ENCODE results near the gene SCN4A. TPM values are rescaled to one million over a fixed set of nuclear protein-coding genes. Genes with fewer than 3 reads are reported as not detected.

SCN4A gene
- total RNA-seq, 1 experiment from 2014 or later = 0.03 TPM

DNA sequence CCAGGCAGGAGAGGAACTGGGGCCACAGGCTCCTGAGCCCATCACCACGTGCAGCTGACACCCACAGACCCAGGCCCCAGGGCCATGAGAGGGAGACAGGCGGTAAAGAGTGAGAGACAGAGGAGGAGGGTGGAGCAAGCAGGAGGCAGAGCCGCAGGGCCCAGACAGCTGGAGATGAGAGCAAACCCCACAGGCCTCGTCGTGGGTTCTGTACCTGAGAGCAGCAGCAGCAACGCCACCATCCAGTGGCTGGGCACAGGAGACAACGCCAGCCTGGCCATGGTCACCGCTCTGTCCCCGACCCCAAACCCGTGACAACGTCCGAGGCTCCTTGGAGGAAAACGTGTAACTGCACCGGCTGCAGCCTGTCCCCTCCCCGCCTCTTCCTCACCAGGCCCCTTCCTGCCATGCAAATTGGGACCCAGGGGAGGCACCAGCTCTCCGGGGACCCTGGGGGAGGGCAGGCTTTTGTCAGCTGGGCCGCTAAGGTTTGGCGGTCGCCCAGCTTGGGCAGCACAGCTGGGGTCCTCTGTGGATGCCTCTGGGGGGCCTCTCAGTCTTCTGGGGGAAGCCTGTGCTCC, 40.6 kb downstream of the SCN4A start, which contains the start of gene CD79B:
Gene CD79B, minus strand, starts transcription at position 351 of the 581 bp plus-strand sequence. Its CDS starts 70 bp downstream, at position 281.
- no TSS peak for BruUV-seq (replicated peaks)
- CTCF ChIA-PET = interaction anchor here (0.6 kb wide), 1 partner anchor 10 kb away, joined by 4 read pairs; no protein-coding TSS in a partner anchor
- ATAC-seq (no peak), DNase-seq (ENCODE audit: low read depth, low spot score) (no peak)
- Histone ChIP-seq H3K27me3 (ENCODE audit: control insufficient read depth, insufficient read depth, low read length) (no peaks in the 10 kb centered on the region), H3K27ac (ENCODE audit: low read length) (no peak within 1 kb of the TSS), H3K9me3 (ENCODE audit: control insufficient read depth, insufficient read depth, low read depth, low read length) (no peaks in the 10 kb centered on the region), H3K4me3 (ENCODE audit: low read depth in 2 of 2, low read length in 2 of 2) (no peak within 1 kb of the TSS), H3K36me3 (ENCODE audit: control insufficient read depth, insufficient read depth, low read length) (no peaks in the 10 kb centered on the region), H3K4me1 (ENCODE audit: control insufficient read depth, insufficient read depth, low read length) (no peaks in the 10 kb centered on the region)
- POLR2A ChIA-PET = no interaction called here
- intact Hi-C loops (cut with micrococcal nuclease; ENCODE audit: unreplicated experiment) = no loop called here
- in situ Hi-C loops (cut with HindIII; ENCODE audit: low pct_unique_long_range_greater_than_20kb, low sequenced_read_pairs) = no loop called here
- TF ChIP-seq, protein P1, sequence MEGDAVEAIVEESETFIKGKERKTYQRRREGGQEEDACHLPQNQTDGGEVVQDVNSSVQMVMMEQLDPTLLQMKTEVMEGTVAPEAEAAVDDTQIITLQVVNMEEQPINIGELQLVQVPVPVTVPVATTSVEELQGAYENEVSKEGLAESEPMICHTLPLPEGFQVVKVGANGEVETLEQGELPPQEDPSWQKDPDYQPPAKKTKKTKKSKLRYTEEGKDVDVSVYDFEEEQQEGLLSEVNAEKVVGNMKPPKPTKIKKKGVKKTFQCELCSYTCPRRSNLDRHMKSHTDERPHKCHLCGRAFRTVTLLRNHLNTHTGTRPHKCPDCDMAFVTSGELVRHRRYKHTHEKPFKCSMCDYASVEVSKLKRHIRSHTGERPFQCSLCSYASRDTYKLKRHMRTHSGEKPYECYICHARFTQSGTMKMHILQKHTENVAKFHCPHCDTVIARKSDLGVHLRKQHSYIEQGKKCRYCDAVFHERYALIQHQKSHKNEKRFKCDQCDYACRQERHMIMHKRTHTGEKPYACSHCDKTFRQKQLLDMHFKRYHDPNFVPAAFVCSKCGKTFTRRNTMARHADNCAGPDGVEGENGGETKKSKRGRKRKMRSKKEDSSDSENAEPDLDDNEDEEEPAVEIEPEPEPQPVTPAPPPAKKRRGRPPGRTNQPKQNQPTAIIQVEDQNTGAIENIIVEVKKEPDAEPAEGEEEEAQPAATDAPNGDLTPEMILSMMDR (IDR thresholded peaks at IDR 0.05) = no peak
- TF ChIP-seq SIN3A (IDR thresholded peaks at IDR 0.05; ENCODE audit: borderline replicate concordance, insufficient read depth, low read depth, low read length) = no peak

DNA sequence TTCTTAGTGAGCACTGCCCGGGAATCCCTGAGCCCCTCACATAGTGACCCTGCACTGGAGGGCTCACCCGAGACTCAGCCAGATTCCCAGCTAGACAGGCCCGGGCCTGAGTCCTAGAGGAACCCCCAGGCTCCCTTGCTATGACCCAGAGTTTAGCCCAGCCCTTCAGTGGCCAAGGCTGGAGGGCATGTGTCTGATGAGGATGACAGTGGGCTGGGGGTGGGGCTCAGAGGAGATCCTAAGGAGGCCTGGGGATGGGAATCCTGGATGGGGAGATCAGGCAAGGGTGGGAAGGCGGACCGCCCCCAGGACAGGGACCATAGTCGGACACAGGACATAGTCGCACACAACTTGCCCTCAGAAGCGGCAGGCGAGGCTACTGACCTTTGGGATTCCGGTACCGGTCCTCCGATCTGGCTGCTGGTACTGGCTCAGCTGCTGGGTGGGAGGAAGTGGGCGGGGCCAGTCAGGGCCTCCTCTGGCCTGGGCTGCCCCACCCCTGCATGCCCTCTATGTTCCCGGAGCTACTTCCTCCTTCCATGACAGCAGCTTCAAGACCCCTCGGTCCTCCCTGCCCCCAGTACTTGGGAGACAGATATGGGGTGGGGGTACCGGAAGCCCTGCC, 41.7 kb downstream of the SCN4A start:
- no peak overlapping the region for H3K4me3 ChIP-seq (ENCODE audit: low read depth in 2 of 2, low read length in 2 of 2)
- intact Hi-C loops (cut with micrococcal nuclease; ENCODE audit: unreplicated experiment) = no loop called here
- in situ Hi-C loops (cut with HindIII; ENCODE audit: low pct_unique_long_range_greater_than_20kb, low sequenced_read_pairs) = no loop called here
- H3K9me3 ChIP-seq (ENCODE audit: control insufficient read depth, insufficient read depth, low read depth, low read length) = no peaks in the 10 kb centered on the region
- no peak overlapping the region for H3K27ac ChIP-seq (ENCODE audit: low read length)
- H3K27me3 ChIP-seq (ENCODE audit: control insufficient read depth, insufficient read depth, low read length) = no peaks in the 10 kb centered on the region
- CTCF ChIA-PET = no interaction called here
- no peaks in the 10 kb centered on the region for H3K4me1 ChIP-seq (ENCODE audit: control insufficient read depth, insufficient read depth, low read length)
- TF ChIP-seq SIN3A (IDR thresholded peaks at IDR 0.05; ENCODE audit: borderline replicate concordance, insufficient read depth, low read depth, low read length) (no peak), TCF7L2 (IDR thresholded peaks at IDR 0.05; ENCODE audit: low read depth, low read length) (no peak), POLR2AphosphoS5 (IDR thresholded peaks at IDR 0.05; ENCODE audit: low read depth, low read length) (no peak)
- TF ChIP-seq, protein P2, sequence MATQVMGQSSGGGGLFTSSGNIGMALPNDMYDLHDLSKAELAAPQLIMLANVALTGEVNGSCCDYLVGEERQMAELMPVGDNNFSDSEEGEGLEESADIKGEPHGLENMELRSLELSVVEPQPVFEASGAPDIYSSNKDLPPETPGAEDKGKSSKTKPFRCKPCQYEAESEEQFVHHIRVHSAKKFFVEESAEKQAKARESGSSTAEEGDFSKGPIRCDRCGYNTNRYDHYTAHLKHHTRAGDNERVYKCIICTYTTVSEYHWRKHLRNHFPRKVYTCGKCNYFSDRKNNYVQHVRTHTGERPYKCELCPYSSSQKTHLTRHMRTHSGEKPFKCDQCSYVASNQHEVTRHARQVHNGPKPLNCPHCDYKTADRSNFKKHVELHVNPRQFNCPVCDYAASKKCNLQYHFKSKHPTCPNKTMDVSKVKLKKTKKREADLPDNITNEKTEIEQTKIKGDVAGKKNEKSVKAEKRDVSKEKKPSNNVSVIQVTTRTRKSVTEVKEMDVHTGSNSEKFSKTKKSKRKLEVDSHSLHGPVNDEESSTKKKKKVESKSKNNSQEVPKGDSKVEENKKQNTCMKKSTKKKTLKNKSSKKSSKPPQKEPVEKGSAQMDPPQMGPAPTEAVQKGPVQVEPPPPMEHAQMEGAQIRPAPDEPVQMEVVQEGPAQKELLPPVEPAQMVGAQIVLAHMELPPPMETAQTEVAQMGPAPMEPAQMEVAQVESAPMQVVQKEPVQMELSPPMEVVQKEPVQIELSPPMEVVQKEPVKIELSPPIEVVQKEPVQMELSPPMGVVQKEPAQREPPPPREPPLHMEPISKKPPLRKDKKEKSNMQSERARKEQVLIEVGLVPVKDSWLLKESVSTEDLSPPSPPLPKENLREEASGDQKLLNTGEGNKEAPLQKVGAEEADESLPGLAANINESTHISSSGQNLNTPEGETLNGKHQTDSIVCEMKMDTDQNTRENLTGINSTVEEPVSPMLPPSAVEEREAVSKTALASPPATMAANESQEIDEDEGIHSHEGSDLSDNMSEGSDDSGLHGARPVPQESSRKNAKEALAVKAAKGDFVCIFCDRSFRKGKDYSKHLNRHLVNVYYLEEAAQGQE (IDR thresholded peaks at IDR 0.05; ENCODE audit: insufficient read depth in 1 of 2, low read depth in 2 of 2, low read length in 1 of 2) = no peak
- TF ChIP-seq, protein P1 (IDR thresholded peaks at IDR 0.05) = no peak
- ATAC-seq (no peak), DNase-seq (ENCODE audit: low read depth, low spot score) (no peak)
- H3K36me3 ChIP-seq (ENCODE audit: control insufficient read depth, insufficient read depth, low read length) = no peaks in the 10 kb centered on the region
- BruUV-seq (replicated peaks) = no TSS peak
- POLR2A ChIA-PET = no interaction called here
